HG02852 (cell line): Measurements from ENCODE around the gene MMP11.
"Not testable (repeated sequence)": the region's sequence is repeated elsewhere in the genome, so short reads cannot be mapped to it uniquely, and the experiment has no call there.

Source experiments
- ATAC-seq: cut with Tn5 transposase; IDR thresholded peaks from one replicate; pipeline ENCODE4 v1.9.1; 2021; ENCODE audit warnings: mild to moderate bottlenecking, moderate library complexity; ENCODE audit not compliant: unreplicated experiment

Gene MMP11, protein sequence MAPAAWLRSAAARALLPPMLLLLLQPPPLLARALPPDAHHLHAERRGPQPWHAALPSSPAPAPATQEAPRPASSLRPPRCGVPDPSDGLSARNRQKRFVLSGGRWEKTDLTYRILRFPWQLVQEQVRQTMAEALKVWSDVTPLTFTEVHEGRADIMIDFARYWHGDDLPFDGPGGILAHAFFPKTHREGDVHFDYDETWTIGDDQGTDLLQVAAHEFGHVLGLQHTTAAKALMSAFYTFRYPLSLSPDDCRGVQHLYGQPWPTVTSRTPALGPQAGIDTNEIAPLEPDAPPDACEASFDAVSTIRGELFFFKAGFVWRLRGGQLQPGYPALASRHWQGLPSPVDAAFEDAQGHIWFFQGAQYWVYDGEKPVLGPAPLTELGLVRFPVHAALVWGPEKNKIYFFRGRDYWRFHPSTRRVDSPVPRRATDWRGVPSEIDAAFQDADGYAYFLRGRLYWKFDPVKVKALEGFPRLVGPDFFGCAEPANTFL

DNA sequence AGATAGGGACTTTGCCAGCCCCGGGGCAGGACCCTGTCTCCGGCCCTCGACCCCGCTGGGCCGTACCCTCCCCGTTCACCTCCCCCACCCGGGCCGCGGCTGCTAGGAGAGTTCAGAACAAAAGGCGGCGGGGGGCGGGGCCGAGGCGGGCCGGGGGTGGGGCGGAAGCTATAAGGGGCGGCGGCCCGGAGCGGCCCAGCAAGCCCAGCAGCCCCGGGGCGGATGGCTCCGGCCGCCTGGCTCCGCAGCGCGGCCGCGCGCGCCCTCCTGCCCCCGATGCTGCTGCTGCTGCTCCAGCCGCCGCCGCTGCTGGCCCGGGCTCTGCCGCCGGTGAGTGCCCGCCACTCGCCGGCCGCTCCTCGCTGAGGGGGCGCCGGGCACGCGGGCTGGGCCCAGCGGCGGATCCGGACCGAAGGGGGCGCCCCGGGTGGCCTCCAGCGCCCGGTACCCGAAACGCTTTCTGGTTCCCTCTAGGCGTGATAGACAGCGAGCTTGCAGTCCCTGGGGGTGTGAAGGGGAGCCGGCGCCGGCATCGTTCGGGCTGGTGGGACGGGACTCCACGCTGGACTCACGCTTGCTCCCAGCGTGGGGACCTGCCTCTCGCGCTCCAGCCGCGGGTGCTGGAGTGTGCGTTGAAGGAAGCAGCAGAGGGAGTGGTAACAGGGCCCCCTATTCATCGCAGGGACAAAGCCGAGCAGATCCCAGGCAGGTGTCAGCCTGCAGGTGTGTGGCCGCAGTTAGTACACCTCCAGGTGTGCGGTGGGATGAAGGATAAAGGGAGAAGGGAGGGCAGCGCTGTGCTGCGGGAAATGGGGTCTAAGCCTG lies at the start of gene MMP11:
Gene MMP11 (plus strand): TSS at position 201 of the 825 bp plus-strand sequence. CDS start 22 bp downstream, at position 223.
- no peak for ATAC-seq

- not testable (repeated sequence) for ATAC-seq
Measured at GRCh38 chr22:23728108-23728507, 44.5 kb upstream of the MMP11 start.

- no peak for ATAC-seq
Measured at GRCh38 chr22:23737696-23738095, 35.0 kb upstream of the MMP11 start.

- no peak for ATAC-seq
Measured at GRCh38 chr22:23742505-23743264, 30.0 kb upstream of the MMP11 start.

DNA sequence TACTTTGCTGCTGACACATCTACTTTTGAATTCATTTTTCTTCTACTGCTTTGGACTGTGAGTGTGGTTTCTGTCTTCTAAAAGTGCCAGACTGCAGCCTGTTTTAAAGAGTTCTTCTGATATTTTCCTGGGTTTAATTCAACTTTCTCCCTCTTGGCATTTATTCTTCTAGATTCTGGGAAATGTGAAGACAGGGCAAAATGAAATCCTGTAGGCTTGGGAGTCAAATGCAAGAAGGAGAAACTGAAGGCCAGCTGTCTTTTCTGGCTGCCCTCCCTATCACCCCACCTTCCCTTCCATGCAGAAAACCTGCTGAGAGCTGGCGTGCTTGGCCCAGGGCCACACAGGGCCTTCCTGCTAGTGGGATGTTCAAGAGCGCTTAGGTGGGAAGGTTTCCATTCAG lies 29.3 kb upstream of the MMP11 start:
- no peak for ATAC-seq

DNA sequence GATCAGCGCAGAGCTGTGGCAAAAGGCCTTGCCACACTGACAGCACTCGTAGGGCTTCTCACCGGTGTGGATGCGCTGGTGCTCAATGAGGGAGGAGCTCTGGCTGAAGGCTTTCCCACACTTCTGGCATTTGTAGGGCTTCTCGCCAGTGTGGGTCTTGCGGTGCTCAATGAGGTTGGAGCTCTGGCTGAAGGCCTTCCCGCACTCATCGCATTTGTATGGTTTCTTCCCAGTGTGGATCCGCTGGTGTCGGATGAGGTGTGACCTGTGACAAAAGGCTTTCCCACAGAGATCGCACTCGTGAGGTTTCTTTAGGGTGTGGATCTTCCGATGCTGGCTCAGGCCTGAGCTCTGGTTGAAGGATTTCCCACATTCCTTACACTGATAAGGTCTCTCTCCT lies 28.6 kb upstream of the MMP11 start:
- no peak for ATAC-seq

DNA sequence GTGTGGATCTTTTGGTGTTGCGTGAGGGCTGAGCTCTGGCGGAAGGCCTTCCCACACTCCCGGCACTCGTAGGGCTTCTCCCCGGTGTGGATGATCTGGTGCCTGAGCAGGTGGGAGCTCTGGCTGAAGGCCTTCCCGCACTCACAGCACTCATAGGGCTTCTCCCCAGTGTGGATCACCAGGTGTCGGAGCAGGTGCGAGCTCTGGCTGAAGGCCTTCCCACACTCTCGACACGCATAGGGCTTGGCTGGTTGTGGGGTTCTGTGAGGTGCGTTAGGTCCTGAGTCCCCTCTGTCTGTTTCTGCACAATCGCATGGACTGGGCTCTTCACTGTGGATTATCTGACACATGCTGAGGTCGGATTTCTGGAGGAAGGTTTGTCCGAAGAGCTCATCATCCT lies 28.2 kb upstream of the MMP11 start:
- no peak for ATAC-seq

DNA sequence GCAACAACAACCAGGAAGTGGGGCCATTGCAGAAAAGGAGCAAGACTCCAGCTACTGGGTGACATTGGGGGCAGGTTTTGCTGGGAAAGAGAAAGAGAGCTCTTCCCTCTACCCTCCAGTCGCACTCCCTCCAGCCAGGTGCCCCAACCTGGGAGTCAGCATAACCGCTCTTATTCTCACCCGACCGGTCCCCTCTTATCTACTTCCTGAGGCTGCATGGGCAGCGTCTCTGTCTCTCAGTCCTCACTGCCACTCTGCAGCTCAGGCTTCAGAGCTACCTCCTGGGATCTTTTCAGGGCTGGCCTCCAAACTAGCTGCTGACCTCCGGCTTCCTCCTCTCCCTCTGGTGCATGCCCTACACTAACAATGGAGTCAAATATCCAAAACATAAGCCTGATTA lies 26.9 kb upstream of the MMP11 start:
- no peak for ATAC-seq

- no peak for ATAC-seq
Measured at GRCh38 chr22:23749841-23750301, 22.8 kb upstream of the MMP11 start.

GRCh38 chr22:23750367-23750713 lies 22.3 kb upstream of the MMP11 start:
- no peak for ATAC-seq

- peak; percentile 77 for ATAC-seq
Measured at GRCh38 chr22:23750714-23751440, 21.8 kb upstream of the MMP11 start, which contains the start of gene ZNF70. Gene ZNF70 (minus strand): TSS chr22:23751112. CDS start chr22:23745140, 5,972 bp downstream.

- ATAC-seq, result peak; percentile 18
Measured at GRCh38 chr22:23751441-23751996, 21.1 kb upstream of the MMP11 start.

DNA sequence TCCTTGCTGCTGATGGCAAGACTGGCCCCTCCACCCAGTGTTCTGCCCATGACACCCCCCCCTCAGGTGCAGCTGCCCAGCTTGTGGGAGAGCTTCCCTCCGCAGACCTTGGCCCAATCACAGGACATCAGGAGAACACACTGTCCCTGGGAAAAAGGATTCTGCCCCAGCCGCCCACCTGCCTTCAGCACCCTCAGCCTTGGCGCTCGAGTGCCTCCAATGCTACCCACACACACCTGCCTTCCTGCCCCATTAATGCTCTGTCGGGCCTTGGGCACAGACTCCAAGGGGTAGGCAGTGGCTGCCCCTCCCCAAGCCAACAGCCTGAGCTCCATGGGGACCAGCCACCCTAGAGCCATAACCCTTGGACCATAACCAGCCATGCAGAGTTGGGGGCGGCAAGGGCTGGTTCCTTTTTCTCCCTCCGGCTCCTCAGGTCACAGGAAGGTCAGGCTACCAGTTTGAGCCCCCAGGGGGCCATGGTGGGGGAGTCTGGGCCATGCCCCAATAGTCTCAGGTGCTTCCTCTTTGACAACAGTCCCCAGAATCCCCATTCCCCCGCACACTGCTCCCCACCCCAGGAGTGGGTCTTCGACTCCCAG lies 20.5 kb upstream of the MMP11 start:
- no peak for ATAC-seq

GRCh38 chr22:23752750-23753149 lies 19.9 kb upstream of the MMP11 start:
- no peak for ATAC-seq

DNA sequence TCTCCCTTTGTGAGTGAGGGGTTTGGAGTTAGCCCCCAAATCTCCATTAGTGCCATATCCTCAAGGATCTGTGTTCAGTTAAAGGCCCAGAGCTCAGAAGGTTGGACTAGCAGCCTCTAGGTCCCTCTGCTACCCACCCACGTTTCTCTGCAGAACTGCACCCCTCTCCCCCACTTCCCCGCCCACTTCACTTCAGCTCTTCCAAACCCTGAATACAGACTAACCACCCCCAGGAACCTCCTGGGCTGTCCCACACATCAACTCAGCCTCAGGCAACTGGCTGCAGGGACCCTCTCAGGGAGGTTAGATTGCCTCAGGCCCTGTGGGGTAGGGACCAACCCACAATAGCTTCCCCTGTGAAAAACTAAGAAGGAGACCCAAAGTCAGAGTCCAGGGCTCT lies 19.3 kb upstream of the MMP11 start:
- no peak for ATAC-seq

DNA sequence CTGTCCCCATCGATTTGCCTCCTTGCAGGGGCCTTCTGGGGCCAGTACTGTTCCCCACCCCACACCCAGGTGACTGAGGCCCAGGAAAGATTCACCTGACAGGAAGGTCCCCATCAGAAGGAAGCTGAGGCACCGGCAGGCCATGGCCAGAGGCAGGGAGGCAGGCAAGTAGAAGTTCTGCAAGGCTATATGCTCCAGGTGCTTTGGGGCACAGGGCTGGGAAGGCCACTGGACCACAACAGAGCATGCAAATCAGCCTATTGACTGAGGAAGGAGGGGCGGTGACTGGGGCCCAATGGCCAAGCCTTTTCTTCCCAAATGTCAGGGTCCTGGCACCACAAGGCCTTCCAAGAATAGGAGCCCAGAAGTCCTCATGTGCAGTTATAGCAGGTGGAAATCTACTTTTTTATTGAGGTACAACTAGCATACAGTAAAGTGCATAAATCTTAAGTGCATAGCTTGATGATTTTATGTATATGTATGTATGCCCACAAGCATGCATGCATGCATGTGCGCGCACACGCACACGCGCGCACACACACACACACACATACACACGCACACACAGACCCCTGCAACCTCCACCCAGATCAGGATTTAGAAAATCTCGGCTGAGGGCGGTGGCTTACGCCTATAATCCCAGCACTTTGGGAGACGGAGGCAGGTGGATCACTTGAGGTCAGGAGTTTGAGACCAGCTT lies 18.3 kb upstream of the MMP11 start, which contains the start of gene VPREB3:
Gene VPREB3 (minus strand): TSS at position 206 of the 700 bp plus-strand sequence. CDS start 62 bp downstream, at position 144.
- no peak for ATAC-seq

DNA sequence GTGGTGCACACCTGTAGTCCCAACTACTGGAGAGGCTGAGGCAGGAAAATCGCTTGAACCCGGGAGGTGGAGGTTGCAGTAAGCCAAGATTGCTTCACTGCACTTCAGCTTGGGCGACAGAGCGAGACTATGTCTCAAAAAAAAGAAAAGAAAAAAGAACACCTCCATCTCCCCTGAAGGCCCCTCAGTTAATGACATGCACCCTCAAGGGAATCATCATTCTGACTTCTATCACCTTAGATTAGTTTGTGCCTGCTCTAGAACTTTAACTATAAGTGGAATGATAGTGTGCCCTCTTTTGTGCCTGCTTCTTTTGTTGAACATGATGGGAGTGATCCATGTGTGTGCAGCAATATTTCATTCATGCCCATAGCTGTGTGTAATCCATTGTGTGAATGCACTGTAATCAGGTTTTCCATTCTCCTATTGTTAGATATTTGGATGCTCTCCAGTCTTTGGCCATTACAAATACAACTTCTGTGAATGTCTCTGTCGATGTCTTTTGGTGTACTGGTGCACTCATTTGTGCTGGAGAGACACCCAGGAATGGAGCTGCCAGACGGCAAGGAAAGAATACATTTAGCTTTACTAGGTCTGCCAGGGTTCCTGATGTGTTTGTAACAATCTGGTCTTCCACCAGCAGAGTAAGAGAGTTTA lies 17.5 kb upstream of the MMP11 start:
- no peak for ATAC-seq

GRCh38 chr22:23755711-23756110 lies 16.9 kb upstream of the MMP11 start:
- ATAC-seq, result no peak
